Activated T-cell treated with anti-CD3 and anti-CD28 coated beads, Interleukin-2, amount 50 U/mL, for 24 hours (primary cell): ENCODE measurements around the gene FUT8.

Source experiments
- DNase-seq: peaks from one replicate; pipeline ENCODE4 v3.0.0-alpha.2; 2020
- H3K27ac Mint-ChIP-seq: 2 replicates; pipeline ENCODE4 v1.8.0; 2020; ENCODE audit warnings: mild to moderate bottlenecking, mixed read lengths
- H3K27me3 Mint-ChIP-seq: 2 replicates; pipeline ENCODE4 v1.8.0; 2020; ENCODE audit warnings: mixed read lengths
- H3K36me3 Mint-ChIP-seq: 2 replicates; pipeline ENCODE4 v1.8.0; 2020; ENCODE audit warnings: low read depth, mixed read lengths
- H3K4me1 Mint-ChIP-seq: 2 replicates; pipeline ENCODE4 v1.8.0; 2020; ENCODE audit warnings: low read depth, mixed read lengths
- H3K4me3 Mint-ChIP-seq: 2 replicates; pipeline ENCODE4 v1.8.0; 2020; ENCODE audit warnings: mild to moderate bottlenecking, moderate library complexity, mixed read lengths
- H3K9me3 Mint-ChIP-seq: 2 replicates; pipeline ENCODE4 v1.8.0; 2020; ENCODE audit warnings: mixed read lengths

The FUT8 gene

DNA sequence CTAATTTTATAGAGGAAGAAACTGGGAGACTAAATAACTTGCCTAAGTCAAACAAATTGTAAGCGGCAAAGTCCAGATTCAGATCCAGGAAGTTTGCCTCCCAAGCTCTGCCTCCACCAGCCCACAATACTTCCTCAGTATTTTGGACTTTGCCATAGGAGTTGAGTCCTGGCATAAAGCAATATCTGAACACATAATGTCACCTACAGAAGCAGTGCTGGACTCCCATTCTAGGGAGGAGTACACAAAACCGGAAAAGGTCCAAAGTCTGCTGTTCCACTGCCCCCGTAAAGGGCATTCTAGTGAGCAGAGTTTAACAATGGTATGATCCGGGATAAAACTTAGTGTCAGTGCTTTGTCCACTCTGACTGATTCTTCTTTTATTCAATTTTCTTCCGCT lies 340.5 kb downstream of the FUT8 start:
- H3K36me3 Mint-ChIP-seq, result no peaks in the 10 kb centered on the region
- no peak for DNase-seq
- H3K4me1 Mint-ChIP-seq, result peaks cover 4% of the 10 kb centered on the region
- H3K4me3 Mint-ChIP-seq, result no peak overlapping the region
- no peaks in the 10 kb centered on the region for H3K9me3 Mint-ChIP-seq
- no peaks in the 10 kb centered on the region for H3K27me3 Mint-ChIP-seq
- no peak overlapping the region for H3K27ac Mint-ChIP-seq

DNA sequence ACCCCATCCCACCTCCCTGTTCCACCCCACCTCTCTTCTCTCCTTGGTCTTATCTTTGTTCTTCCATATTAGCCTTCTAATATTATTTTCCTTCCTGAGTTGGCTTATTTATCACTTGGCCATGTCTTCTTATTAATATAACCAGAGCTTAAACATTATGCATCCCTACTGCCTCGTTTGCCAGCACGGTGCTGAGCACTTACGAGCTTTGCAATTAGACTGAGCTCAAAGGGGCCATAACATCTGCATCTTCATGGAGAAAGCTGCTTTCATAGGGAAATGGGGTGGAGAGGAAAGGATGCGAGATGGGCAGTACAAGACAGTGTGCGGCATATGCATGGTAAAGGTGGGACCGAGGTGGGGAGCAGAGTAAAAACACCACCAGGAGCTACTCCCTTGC lies 342.8 kb downstream of the FUT8 start:
- Mint-ChIP-seq H3K27me3 (no peaks in the 10 kb centered on the region), H3K27ac (no peak overlapping the region), H3K9me3 (peaks cover 3% of the 10 kb centered on the region), H3K36me3 (no peaks in the 10 kb centered on the region), H3K4me1 (peaks cover 2% of the 10 kb centered on the region), H3K4me3 (no peak overlapping the region)
- no peak for DNase-seq

DNA sequence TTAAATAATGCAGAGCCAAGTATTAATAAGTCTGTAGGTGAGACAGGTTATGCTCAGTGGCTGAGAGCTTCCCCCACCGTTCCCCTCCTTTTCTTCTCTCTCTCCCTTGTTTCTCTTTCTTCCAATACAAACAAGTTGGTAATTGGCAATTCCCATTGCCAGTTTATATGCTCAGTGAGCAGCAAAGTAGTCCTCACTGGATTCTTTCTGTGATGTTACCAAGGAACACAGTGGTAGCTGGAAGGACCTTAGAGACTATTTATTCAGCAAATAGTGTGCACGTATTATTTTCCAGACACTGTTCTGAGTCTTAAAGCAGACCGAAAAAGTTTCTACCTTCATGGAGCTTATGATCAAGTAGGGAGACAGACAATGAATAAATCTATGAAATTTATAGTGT lies 344.4 kb downstream of the FUT8 start:
- Mint-ChIP-seq H3K36me3 (no peaks in the 10 kb centered on the region), H3K9me3 (peaks cover 3% of the 10 kb centered on the region), H3K27ac (no peak overlapping the region), H3K4me3 (no peak overlapping the region), H3K27me3 (no peaks in the 10 kb centered on the region), H3K4me1 (no peaks in the 10 kb centered on the region)
- DNase-seq, result no peak

DNA sequence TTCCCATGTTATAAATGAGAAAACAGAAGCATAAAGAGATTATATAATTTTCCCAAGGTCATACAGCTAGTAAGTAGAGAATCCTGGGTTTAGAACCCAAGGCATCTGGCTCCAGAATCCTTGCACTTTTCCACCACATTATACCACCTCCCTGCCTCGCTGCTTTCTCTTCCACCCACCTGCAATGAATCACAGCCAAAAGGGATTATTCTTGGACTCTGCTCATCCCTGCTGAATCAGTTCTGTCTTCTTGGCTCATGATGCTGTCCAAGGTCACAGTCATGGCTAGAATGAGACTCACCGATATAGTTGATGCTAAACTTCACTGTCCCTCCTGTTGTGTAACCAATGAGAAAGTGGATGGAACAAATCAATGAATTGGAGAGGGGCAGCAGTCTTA lies 356.6 kb downstream of the FUT8 start:
- no peak overlapping the region for H3K27ac Mint-ChIP-seq
- DNase-seq, result no peak
- peaks cover 2% of the 10 kb centered on the region for H3K9me3 Mint-ChIP-seq
- H3K36me3 Mint-ChIP-seq, result no peaks in the 10 kb centered on the region
- H3K4me1 Mint-ChIP-seq, result no peaks in the 10 kb centered on the region
- H3K27me3 Mint-ChIP-seq, result no peaks in the 10 kb centered on the region
- no peak overlapping the region for H3K4me3 Mint-ChIP-seq

DNA sequence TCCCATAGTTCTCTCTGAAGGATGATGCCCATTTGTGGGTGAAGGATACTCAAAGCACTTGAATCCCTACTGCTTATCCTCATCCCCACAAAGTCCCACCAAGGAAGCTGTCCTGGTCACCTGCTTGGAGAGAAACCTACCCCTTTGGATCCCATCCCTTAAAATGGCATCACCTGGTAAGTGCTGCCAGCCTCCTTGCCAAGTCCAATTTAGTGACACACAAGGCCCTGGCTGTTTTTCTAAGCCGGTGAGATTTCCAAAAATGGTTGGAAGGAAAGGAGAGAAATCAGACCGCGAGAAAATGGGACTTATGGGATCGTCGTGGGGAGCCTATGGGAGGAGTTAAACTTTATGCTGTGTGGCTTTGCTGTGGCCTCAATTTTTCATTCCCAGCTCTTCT lies 358.2 kb downstream of the FUT8 start:
- no peaks in the 10 kb centered on the region for H3K36me3 Mint-ChIP-seq
- no peaks in the 10 kb centered on the region for H3K27me3 Mint-ChIP-seq
- no peaks in the 10 kb centered on the region for H3K4me1 Mint-ChIP-seq
- peaks cover 2% of the 10 kb centered on the region for H3K9me3 Mint-ChIP-seq
- no peak overlapping the region for H3K4me3 Mint-ChIP-seq
- H3K27ac Mint-ChIP-seq, result no peak overlapping the region
- DNase-seq, result no peak

DNA sequence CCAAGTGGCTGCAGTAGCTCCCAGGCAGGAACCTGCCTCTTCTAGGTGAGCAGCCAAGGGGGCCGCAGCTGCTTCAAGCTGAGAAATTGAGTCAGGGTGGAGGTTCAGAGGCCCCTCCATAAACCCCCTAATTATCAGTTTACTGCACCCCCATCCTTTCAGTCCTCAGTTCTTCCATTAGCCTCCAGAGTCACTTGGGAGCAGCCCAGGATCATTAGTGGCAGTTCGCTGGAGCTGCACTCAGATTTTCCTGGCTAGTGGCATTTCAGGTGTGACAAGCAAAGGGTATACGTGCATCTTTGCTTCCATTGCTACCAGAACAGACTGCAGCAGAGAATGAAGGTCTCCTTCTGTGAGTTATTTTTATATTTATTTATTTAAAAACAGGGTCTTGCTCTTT lies 358.7 kb downstream of the FUT8 start:
- no peak overlapping the region for H3K27ac Mint-ChIP-seq
- H3K36me3 Mint-ChIP-seq, result no peaks in the 10 kb centered on the region
- H3K4me1 Mint-ChIP-seq, result no peaks in the 10 kb centered on the region
- DNase-seq, result no peak
- H3K4me3 Mint-ChIP-seq, result no peak overlapping the region
- H3K9me3 Mint-ChIP-seq, result peaks cover 2% of the 10 kb centered on the region
- H3K27me3 Mint-ChIP-seq, result no peaks in the 10 kb centered on the region

DNA sequence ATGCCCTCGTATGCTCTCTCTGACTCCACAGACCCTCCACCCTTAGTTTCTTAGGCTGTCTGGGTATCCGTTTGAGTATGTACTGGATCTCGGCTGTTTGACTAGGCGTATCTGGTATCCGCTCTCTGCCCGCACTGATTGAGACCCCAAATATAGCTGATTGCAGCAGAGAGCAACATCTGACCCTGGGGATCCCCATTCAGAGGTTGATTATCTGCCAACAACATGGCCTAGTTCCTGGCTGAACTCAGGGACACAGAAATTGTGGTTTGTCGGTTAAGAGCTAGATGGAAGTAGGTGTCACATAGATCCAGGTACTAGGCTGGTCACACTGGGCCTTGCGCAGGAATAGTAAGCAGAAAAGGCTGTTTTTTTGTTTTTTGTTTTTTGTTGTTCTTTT lies 359.9 kb downstream of the FUT8 start:
- H3K27me3 Mint-ChIP-seq, result no peaks in the 10 kb centered on the region
- DNase-seq, result no peak
- no peak overlapping the region for H3K4me3 Mint-ChIP-seq
- peaks cover 2% of the 10 kb centered on the region for H3K9me3 Mint-ChIP-seq
- H3K36me3 Mint-ChIP-seq, result no peaks in the 10 kb centered on the region
- H3K4me1 Mint-ChIP-seq, result no peaks in the 10 kb centered on the region
- no peak overlapping the region for H3K27ac Mint-ChIP-seq

DNA sequence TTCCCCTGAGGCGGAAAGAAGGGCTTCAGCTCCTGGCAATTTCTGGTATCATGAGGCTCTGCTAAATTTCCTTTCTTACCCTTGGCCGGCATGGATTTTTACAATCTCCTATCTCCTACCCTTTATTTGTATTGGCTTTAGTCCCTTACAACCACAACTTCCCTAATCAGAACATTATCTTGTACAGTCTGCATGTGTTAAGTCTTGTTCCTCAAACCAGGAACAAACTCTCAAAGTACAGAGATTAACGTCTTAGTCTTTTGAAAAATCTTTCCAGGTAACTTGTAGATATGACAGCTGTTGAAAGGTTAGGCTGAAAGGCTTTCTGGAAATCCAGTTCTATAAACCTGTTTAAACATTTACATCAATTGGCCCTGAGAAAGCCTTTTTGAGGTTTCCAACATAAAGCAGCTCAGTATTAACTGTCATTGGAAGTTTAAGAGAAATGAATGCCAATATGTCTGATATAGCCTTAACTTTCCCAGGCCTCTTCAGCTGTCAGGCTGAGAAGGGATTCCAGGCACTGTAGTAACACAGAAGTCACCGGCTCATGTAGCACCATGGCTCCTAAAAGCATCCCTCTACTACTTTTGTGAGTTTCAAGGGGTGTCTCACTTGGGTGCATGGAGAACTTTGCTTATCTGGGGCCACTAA lies 360.5 kb downstream of the FUT8 start:
- Mint-ChIP-seq H3K36me3 (no peaks in the 10 kb centered on the region), H3K27ac (no peak overlapping the region), H3K27me3 (no peaks in the 10 kb centered on the region), H3K4me1 (no peaks in the 10 kb centered on the region), H3K4me3 (no peak overlapping the region), H3K9me3 (peaks cover 2% of the 10 kb centered on the region)
- no peak for DNase-seq

DNA sequence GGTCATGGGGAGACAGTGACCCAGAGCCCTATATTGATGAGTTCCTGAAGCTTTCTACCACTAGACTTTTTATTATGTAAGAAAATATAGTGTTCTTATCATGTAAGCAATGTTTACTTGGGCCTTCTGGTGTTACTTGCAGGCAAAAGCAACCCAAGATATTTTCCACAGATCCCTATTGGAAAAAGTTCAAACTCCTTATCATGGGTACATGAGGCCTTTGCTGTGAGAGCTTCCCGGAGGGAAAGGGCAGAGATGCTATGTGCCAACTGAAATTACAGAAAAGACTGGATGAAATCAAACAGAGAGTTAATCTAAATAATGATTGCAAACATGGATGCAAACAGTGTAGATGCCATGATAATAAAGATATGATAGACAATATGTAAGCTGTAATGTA lies 361.5 kb downstream of the FUT8 start:
- H3K36me3 Mint-ChIP-seq, result no peaks in the 10 kb centered on the region
- H3K27me3 Mint-ChIP-seq, result no peaks in the 10 kb centered on the region
- peaks cover 2% of the 10 kb centered on the region for H3K9me3 Mint-ChIP-seq
- H3K27ac Mint-ChIP-seq, result no peak overlapping the region
- H3K4me3 Mint-ChIP-seq, result no peak overlapping the region
- no peak for DNase-seq
- H3K4me1 Mint-ChIP-seq, result no peaks in the 10 kb centered on the region

DNA sequence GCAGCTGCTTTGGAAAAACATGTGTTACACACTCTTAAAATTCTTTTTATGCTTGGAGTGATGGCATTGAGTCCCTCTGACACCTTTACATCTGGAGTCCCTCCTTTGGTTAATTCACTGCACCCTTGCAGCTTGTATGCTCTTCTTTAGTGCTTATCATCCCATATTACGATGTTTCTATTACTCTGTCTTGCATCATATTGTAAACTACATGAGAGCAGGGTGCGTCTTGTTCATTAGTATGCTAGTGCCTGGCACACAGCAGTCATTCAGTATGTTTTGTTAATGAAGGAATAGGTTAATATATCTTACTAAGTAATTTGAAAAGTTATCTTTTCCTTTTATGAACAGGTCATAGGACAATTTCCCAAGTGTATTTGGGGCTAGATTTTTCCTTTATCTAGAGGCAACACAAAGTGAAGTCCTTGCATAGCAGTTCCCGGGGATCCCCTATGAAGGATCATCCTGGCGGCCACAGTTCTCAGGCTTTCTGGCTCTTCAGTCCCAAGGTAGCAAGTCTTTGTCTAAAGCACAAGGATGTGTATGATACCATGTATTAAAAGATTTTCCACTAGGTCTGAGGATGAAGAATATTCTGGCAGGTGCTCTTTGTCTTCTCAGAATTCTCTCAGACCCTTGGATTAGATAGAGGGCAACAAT lies 363.8 kb downstream of the FUT8 start:
- Mint-ChIP-seq H3K4me3 (no peak overlapping the region), H3K36me3 (no peaks in the 10 kb centered on the region), H3K4me1 (no peaks in the 10 kb centered on the region), H3K27ac (no peak overlapping the region), H3K27me3 (no peaks in the 10 kb centered on the region), H3K9me3 (no peaks in the 10 kb centered on the region)
- no peak for DNase-seq

DNA sequence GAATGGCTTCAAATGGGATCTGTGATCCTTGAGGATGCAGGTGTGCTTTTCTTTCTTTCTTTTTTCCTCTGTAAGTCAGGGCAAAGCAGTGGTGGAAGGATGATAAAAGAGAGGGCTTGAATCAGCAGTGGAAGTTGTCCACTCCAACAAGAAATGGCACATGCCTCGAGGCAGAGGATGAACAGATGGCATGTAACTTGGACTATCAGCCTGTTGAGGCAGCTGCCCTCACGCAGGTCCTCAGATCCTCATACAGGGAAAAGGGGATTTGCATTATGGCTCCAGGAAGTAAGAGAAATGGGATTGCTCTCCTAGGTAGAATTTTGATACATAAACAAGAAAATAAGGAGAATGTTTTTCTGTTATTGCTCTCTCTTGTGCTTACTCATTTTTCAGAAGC lies 368.0 kb downstream of the FUT8 start:
- Mint-ChIP-seq H3K27ac (no peak overlapping the region), H3K36me3 (no peaks in the 10 kb centered on the region), H3K27me3 (peaks cover 7% of the 10 kb centered on the region), H3K4me3 (no peak overlapping the region), H3K9me3 (no peaks in the 10 kb centered on the region), H3K4me1 (no peaks in the 10 kb centered on the region)
- DNase-seq, result no peak

DNA sequence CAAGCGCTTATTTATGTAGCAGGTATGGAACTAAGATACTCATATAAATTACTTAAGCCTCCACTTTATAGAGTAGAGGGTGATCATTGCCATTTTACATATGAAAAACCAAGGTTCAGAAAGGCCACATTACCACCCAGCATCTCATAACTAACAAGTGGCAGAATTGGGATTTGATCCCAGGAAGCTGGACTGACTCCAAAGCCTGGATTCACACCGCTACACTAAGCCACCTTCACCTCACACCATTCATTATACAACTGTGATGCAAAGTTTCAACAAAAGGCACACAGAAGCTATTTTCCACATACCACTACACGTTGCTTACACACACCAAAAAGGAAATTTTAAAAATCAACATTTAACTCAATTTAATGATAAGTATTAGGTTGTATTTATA lies 370.6 kb downstream of the FUT8 start:
- H3K27me3 Mint-ChIP-seq, result peaks cover 9% of the 10 kb centered on the region
- no peaks in the 10 kb centered on the region for H3K9me3 Mint-ChIP-seq
- no peak overlapping the region for H3K27ac Mint-ChIP-seq
- H3K4me1 Mint-ChIP-seq, result no peaks in the 10 kb centered on the region
- H3K4me3 Mint-ChIP-seq, result no peak overlapping the region
- DNase-seq, result no peak
- no peaks in the 10 kb centered on the region for H3K36me3 Mint-ChIP-seq

DNA sequence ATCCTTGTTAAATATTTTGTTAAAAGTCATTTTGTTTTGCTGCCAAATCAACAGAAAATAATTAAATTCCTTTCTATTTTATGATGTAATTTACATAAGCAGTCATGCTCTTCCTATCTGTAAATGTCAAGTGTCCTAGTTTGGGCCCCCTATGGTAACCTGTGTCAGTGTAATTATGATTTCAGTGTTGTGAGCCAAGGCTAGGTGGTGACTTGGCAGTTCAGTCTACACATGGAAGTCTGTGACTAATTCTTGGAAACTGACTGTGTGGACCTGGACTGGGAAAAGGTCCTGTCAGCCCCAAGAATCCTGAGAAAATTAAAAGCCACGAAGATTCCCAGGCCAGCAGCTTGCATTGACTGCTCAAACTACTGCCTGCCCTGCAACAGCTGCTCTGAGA lies 371.0 kb downstream of the FUT8 start:
- peaks cover 9% of the 10 kb centered on the region for H3K27me3 Mint-ChIP-seq
- H3K9me3 Mint-ChIP-seq, result no peaks in the 10 kb centered on the region
- DNase-seq, result no peak
- no peak overlapping the region for H3K27ac Mint-ChIP-seq
- H3K4me1 Mint-ChIP-seq, result no peaks in the 10 kb centered on the region
- H3K36me3 Mint-ChIP-seq, result no peaks in the 10 kb centered on the region
- no peak overlapping the region for H3K4me3 Mint-ChIP-seq

DNA sequence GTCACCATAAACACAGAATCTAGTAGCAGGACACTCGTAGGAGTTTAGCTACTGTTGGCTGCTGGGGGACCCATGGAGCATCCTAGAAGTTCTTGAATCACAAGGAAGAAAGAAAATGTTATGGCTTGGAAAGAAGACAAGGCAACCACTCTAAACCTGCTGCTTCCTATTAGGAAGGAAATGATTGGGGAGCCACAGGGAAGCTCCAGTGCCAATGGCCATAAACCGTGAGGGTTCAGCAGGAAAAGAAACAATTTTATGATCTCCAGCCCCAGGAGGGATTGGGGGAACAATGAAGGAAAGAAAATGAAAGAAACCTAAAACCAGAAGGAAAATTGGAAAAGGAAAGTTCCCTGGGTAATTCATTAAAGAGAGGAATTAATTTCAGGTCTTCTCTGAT lies 372.0 kb downstream of the FUT8 start:
- Mint-ChIP-seq H3K9me3 (no peaks in the 10 kb centered on the region), H3K4me1 (no peaks in the 10 kb centered on the region), H3K36me3 (no peaks in the 10 kb centered on the region), H3K27me3 (peaks cover 12% of the 10 kb centered on the region), H3K27ac (no peak overlapping the region), H3K4me3 (no peak overlapping the region)
- no peak for DNase-seq

DNA sequence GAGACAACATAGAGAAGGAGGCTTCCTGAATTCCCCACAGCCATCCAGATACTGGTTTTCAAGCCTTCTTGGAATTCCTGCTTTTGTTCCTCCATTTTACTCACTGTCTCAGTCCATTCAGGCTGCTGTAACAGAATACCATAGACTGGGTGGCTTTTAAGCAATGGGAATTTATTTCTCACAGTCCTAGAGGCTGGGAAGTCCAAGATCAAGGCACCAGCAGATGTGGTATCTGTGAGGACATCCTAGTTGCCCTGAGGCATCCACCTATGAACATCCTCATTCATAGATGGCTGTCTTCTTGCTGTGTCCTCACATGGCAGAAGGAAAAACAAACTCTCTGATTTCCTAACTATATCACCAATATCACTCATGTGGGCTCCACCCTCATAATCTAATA lies 374.9 kb downstream of the FUT8 start:
- no peaks in the 10 kb centered on the region for H3K36me3 Mint-ChIP-seq
- no peak overlapping the region for H3K27ac Mint-ChIP-seq
- H3K4me1 Mint-ChIP-seq, result no peaks in the 10 kb centered on the region
- peaks cover 12% of the 10 kb centered on the region for H3K27me3 Mint-ChIP-seq
- no peaks in the 10 kb centered on the region for H3K9me3 Mint-ChIP-seq
- no peak overlapping the region for H3K4me3 Mint-ChIP-seq
- no peak for DNase-seq

DNA sequence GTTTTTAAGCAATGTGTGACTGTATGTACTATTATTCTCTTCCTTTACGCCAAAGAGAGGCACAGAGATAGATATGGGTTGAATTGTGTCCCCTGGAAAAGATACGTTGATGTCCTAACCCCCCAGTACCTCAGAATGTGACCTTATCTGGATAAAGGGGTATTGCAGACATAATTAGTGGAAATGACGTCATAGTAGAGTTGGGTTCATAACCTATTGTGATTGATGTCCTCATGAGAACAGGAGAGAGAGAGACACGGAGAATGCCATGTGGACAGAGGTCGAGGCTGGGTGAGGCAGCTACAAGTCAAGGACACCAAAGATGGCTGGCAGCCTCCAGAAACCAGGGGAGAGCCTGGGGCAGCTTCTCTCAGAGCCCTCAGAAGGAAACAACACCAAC lies 376.3 kb downstream of the FUT8 start:
- Mint-ChIP-seq H3K4me3 (no peak overlapping the region), H3K9me3 (no peaks in the 10 kb centered on the region), H3K27me3 (peaks cover 12% of the 10 kb centered on the region), H3K36me3 (no peaks in the 10 kb centered on the region), H3K4me1 (no peaks in the 10 kb centered on the region), H3K27ac (no peak overlapping the region)
- DNase-seq, result no peak
